Right lobe of liver (tissue), 4 donors: Measurements from ENCODE around the gene C3orf22.
A peak's percentile ranks its signal among the peaks of the same experiment; 100 is the strongest.

Source experiments
- POLR2A ChIP-seq: fragments of 450-650 bp; IDR thresholded peaks from one replicate; pipeline ENCODE4 v1.6.1; 2017; ENCODE audit warnings: antibody characterized with exemption, mild to moderate bottlenecking
- TF ChIP-seq, protein P1 (sequence below), 4 donors: fragments of 200-600 bp in 3 of 4; fragments of 450-650 bp in 1 of 4; IDR thresholded peaks; one replicate each; pipeline versions ENCODE4 v1.5.1 to v1.8.0; 2016 to 2022; ENCODE audit warnings: antibody characterized with exemption in 4 of 4, mild to moderate bottlenecking in 2 of 4
- donor health status: DM: no; HTN: no; CAD: no.
- donor health status: DM: no; HTN: no; CAD: no.
- donor health status: DM: no; HTN: yes; CAD: no.

DNA sequence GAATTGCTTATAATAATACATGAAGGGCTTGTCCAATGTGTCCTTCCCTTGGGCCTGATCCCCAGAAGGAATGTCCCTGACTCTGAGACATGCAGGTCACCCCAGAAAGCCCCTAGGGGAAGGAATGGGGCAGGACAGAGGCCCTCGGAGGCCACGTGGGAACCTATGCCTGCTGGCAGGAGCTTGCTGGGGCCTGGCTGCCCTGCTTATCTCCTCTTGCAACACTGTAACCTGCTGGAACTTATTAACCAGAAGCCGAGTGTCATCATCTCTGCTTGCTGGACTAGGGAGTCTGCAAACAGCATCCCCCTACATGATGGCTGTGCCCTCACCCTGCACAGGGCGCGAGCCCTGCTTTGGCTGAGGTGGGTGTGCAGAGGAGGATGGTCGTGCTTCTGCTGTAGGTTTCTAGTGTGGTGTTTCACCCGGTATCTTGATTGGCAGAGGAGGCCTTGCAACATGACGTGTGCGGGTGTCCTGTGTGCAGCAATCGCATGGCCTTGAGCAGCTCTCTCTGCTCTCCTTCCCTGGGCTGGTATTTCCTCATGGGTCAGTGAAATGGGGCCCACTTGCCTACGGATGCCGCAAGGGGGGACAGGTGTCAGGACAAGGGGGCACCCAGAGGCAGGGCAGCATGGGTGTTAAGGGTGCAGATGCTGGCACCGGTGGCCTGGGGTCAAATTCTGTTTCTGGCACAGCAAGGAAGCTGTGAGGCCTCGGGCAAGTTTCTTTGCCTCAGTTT lies 29.8 kb downstream of the C3orf22 start:
- TF ChIP-seq, protein P1, sequence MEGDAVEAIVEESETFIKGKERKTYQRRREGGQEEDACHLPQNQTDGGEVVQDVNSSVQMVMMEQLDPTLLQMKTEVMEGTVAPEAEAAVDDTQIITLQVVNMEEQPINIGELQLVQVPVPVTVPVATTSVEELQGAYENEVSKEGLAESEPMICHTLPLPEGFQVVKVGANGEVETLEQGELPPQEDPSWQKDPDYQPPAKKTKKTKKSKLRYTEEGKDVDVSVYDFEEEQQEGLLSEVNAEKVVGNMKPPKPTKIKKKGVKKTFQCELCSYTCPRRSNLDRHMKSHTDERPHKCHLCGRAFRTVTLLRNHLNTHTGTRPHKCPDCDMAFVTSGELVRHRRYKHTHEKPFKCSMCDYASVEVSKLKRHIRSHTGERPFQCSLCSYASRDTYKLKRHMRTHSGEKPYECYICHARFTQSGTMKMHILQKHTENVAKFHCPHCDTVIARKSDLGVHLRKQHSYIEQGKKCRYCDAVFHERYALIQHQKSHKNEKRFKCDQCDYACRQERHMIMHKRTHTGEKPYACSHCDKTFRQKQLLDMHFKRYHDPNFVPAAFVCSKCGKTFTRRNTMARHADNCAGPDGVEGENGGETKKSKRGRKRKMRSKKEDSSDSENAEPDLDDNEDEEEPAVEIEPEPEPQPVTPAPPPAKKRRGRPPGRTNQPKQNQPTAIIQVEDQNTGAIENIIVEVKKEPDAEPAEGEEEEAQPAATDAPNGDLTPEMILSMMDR (IDR thresholded peaks at IDR 0.05) = peak in 3 of 4 donors; percentile 20 to 66 (median 47)
- peak; percentile 32 for TF ChIP-seq POLR2A
